Mesothelial cell of epicardium (in vitro differentiated cells): ENCODE results near the gene C3orf20. TPM values are rescaled to one million over a fixed set of nuclear protein-coding genes. Genes with fewer than 3 reads are reported as not detected.
"Not testable (repeated sequence)": the region's sequence is repeated elsewhere in the genome, so short reads cannot be mapped to it uniquely, and the experiment has no call there.

Source experiments
- DNase-seq, 2 experiments: peaks; one replicate each; pipeline ENCODE4 v3.0.0; 2021; ENCODE audit warnings: low spot score in 2 of 2; ENCODE audit not compliant: unreplicated experiment in 2 of 2
- H3K27ac Mint-ChIP-seq: 2 replicates; pipeline ENCODE4 v1.8.0; 2021; ENCODE audit warnings: mixed read lengths
- H3K27me3 Mint-ChIP-seq: 2 replicates; pipeline ENCODE4 v1.8.0; 2021; ENCODE audit warnings: low read depth, mixed read lengths
- H3K36me3 Mint-ChIP-seq: 2 replicates; pipeline ENCODE4 v1.8.0; 2021; ENCODE audit warnings: mixed read lengths
- H3K4me1 Mint-ChIP-seq: 2 replicates; pipeline ENCODE4 v1.8.0; 2021; ENCODE audit warnings: mixed read lengths
- H3K4me3 Mint-ChIP-seq: 2 replicates; pipeline ENCODE4 v1.8.0; 2021; ENCODE audit warnings: mild to moderate bottlenecking, moderate library complexity, mixed read lengths
- H3K9me3 Mint-ChIP-seq: 2 replicates; pipeline ENCODE4 v1.8.0; 2021; ENCODE audit warnings: mixed read lengths
- CTCF ChIP-seq: fragments of 200-600 bp; sonication (generic); IDR thresholded peaks from one replicate; pipeline ENCODE4 v1.5.0; 2021; ENCODE audit warnings: antibody characterized with exemption; ENCODE audit not compliant: unreplicated experiment
- total RNA-seq: library from RNA; stranded (reverse); gene quantifications from 3 replicates; pipeline ENCODE4 v1.2.1, GENCODE V29; 2021

The C3orf20 gene
- total RNA-seq, 1 donor from 2014 or later: 0.13 TPM

GRCh38 chr3:14730703-14731382, 55.9 kb downstream of the C3orf20 start:
- Mint-ChIP-seq H3K4me3 (no peak overlapping the region), H3K4me1 (peaks cover under 1% of the 10 kb centered on the region), H3K27me3 (peaks cover 15% of the 10 kb centered on the region), H3K36me3 (no peaks in the 10 kb centered on the region), H3K27ac (no peak overlapping the region), H3K9me3 (peaks cover 4% of the 10 kb centered on the region)
- DNase-seq: no peak
- no peak for TF ChIP-seq CTCF

DNA sequence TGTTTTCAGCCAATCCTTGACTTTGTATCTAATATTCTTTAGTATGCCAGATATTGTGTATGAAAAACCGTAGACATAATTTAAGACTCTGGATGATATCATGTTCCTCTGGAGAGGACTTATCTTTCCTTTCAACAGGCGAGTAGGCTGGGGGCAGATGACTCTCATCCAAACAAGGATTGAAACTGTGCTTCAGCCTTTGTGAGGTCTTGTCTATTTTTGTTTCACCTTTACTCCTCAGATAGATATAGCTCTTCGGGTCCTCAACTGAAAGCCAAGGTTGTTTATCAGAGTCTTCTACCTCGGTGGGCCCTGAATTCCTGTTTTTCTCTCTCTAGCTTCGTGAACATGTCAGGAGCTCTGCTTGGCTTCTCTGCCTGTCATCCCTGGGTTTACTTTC, 66.0 kb downstream of the C3orf20 start:
- DNase-seq: no peak
- Mint-ChIP-seq H3K27me3 (peaks cover 29% of the 10 kb centered on the region), H3K9me3 (peaks cover 22% of the 10 kb centered on the region), H3K4me3 (no peak overlapping the region), H3K36me3 (peaks cover 2% of the 10 kb centered on the region), H3K27ac (no peak overlapping the region), H3K4me1 (no peaks in the 10 kb centered on the region)
- no peak for TF ChIP-seq CTCF

DNA sequence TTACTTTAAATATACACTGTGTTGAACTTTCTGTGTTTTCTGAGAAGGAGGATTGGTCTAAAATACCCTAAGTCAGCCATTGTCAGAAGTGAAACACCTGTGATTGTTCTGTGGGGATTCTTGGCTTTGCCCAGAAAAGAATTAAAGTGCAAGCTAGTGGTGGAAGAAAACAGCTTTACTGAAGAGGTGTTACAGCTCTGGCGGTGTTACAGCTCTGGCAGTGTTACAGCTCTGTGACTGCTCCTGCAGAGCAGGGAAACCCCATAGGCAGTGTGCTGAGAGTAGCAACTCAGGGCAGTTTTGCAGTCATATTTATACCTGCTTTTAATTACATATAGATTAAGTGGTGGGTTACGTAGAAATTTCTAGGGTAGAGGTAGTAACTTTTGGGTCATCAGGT, 66.6 kb downstream of the C3orf20 start:
- TF ChIP-seq CTCF: no peak
- Mint-ChIP-seq H3K27ac (no peak overlapping the region), H3K9me3 (peaks cover 22% of the 10 kb centered on the region)

DNA sequence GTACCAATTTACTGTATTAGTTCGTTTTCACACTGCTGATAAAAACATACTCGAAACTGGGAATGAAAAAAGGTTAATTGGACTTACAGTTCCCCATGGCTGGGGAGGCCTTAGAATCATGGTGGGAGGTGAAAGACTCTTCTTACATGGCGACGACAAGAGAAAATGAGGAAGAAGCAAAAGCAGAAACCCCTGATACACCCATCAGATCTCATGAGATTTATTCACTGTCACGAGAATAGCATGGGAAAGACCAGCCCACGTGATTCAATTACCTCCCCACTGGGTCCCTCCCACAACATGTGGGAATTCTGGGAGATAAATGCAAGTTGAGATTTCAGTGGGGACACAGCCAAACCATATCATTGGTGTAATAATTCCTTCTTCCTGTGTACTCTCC, 69.6 kb downstream of the C3orf20 start:
- peaks cover 2% of the 10 kb centered on the region for H3K36me3 Mint-ChIP-seq
- TF ChIP-seq CTCF: no peak
- no peaks in the 10 kb centered on the region for H3K4me1 Mint-ChIP-seq
- peaks cover 54% of the 10 kb centered on the region for H3K27me3 Mint-ChIP-seq
- no peak for DNase-seq
- H3K4me3 Mint-ChIP-seq: no peak overlapping the region
- peaks cover 20% of the 10 kb centered on the region for H3K9me3 Mint-ChIP-seq
- no peak overlapping the region for H3K27ac Mint-ChIP-seq

More for the DNA sequence above, 66.6 kb downstream of the C3orf20 start:
- DNase-seq: no peak
- Mint-ChIP-seq H3K27me3 (peaks cover 34% of the 10 kb centered on the region), H3K36me3 (peaks cover 2% of the 10 kb centered on the region), H3K4me1 (no peaks in the 10 kb centered on the region), H3K4me3 (no peak overlapping the region)

GRCh38 chr3:14750650-14751049, 75.7 kb downstream of the C3orf20 start:
- Mint-ChIP-seq H3K4me1 (no peaks in the 10 kb centered on the region), H3K4me3 (no peak overlapping the region), H3K36me3 (peaks cover 2% of the 10 kb centered on the region), H3K27me3 (peaks cover 49% of the 10 kb centered on the region), H3K9me3 (peaks cover 33% of the 10 kb centered on the region), H3K27ac (no peak overlapping the region)
- no peak for DNase-seq
- TF ChIP-seq CTCF: no peak

DNA sequence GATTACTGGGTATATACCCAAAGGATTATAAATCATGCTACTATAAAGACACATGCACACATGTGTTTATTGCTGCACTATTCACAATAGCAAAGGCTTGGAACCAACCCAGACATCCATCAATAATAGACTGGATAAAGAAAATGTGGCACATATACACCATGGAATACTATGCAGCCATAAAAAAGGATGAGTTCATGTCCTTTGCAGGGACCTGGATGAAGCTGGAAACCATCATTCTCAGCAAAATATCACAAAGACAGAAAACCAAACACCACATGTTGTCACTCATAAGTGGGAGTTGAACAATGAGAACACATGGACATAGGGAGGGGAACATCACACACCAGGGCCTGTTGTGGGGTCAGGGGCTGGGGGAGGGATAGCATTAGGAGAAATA, 78.0 kb downstream of the C3orf20 start:
- DNase-seq, H3K27ac Mint-ChIP-seq, H3K36me3 Mint-ChIP-seq, H3K4me3 Mint-ChIP-seq, H3K4me1 Mint-ChIP-seq: not testable (repeated sequence)
- H3K9me3 Mint-ChIP-seq: peaks cover 33% of the 10 kb centered on the region
- H3K27me3 Mint-ChIP-seq: peaks cover 31% of the 10 kb centered on the region
